ENCODE data around the gene DPH2. TPM values are rescaled to one million over a fixed set of nuclear protein-coding genes. Genes with fewer than 3 reads are reported as not detected.

DPH2 gene
- polyA plus RNA-seq, 1 experiment: 35.3 TPM

DNA sequence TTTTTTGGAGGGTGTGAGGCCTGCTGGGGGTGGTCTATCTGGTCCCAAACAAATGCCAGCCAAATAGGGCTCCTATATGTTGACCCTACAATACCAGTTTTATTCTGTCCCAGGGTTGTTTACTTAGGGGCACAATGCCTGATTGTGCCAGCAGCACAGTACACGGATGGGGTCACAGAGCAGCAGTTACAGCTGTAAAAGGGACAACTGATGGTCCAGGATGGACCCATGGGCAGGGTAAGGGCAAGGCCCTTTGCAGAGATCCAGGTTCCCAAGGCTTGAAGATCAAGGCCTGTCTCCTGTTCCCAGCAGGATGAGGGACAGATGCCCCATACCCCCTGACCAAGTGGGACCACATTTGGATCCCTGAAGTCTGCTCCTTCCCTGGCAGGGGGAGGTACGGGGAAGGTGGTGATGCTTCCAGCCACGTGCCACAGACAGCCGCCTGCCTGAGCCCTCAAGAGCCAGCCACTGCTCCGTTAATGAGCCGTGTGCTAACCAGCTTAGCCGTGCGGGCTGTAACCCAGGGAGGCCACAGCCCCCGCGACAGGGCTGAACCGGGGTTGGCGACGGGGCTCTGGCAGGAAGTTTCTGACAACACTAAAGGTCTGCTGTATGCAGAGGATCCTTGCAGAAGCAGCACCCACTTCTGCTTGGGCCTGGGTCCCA lies 43.3 kb downstream of the DPH2 start:
- ChIA-PET CTCF (interaction anchor here (2.2 to 4.4 kb wide), 2 partner anchors 35 kb away, joined by 8 to 17 read pairs; no protein-coding TSS in a partner anchor), POLR2A (no interaction called here)
- no peak overlapping the region for H3K4me3 ChIP-seq (ENCODE audit: low read depth, low read length)
- H3K36me3 ChIP-seq (ENCODE audit: control insufficient read depth, insufficient read depth, low read length): peaks cover 17% of the 10 kb centered on the region
- no peak for DNase-seq (ENCODE audit: low read depth)
- no peak for TF ChIP-seq CTCF (IDR thresholded peaks at IDR 0.05; ENCODE audit: insufficient read depth, low read depth, low read length)
- no peaks in the 10 kb centered on the region for H3K27me3 ChIP-seq (ENCODE audit: control insufficient read depth, insufficient read depth, low read length)

DNA sequence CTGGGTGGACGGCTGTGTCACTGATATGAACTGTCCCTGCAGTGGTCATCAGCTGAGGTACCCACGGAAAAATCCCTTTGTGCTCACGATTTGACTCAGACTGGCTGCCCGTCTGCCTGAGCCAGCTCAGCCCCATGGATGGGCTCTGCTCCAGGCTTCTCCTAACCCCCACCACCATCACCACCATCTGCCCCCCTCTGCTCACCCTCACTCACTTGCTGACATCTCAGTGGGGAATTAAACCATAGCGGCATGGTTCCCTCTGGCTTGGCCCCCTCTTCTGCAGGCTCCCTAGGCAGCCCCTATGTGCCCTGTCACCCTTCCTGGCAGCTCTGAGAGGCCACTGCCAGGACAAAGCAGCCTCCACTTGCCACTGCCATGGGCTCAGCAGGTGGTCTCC lies 44.1 kb downstream of the DPH2 start:
- peaks cover 15% of the 10 kb centered on the region for H3K36me3 ChIP-seq (ENCODE audit: control insufficient read depth, insufficient read depth, low read length)
- TF ChIP-seq CTCF (IDR thresholded peaks at IDR 0.05; ENCODE audit: insufficient read depth, low read depth, low read length): no peak
- H3K27me3 ChIP-seq (ENCODE audit: control insufficient read depth, insufficient read depth, low read length): no peaks in the 10 kb centered on the region
- no peak for DNase-seq (ENCODE audit: low read depth)
- CTCF ChIA-PET: interaction anchor here (0.6 to 2.2 kb wide), 6 partner anchors 8 to 255 kb away, joined by 3 to 17 read pairs (median 6); no protein-coding TSS in a partner anchor
- POLR2A ChIA-PET: no interaction called here
- H3K4me3 ChIP-seq (ENCODE audit: low read depth, low read length): no peak overlapping the region

- H3K4me3 ChIP-seq (ENCODE audit: low read depth, low read length): no peak overlapping the region
- H3K36me3 ChIP-seq (ENCODE audit: control insufficient read depth, insufficient read depth, low read length): peaks cover 16% of the 10 kb centered on the region
- ChIA-PET CTCF (interaction anchor here (0.8 to 2.2 kb wide), 7 partner anchors 9 to 203 kb away, joined by 3 to 17 read pairs (median 5); no protein-coding TSS in a partner anchor), POLR2A (no interaction called here)
- H3K27me3 ChIP-seq (ENCODE audit: control insufficient read depth, insufficient read depth, low read length): no peaks in the 10 kb centered on the region
- no peak for TF ChIP-seq CTCF (IDR thresholded peaks at IDR 0.05; ENCODE audit: insufficient read depth, low read depth, low read length)
- no peak for DNase-seq (ENCODE audit: low read depth)
Observed at GRCh38 chr1:44014365-44015104, 44.7 kb downstream of the DPH2 start.

DNA sequence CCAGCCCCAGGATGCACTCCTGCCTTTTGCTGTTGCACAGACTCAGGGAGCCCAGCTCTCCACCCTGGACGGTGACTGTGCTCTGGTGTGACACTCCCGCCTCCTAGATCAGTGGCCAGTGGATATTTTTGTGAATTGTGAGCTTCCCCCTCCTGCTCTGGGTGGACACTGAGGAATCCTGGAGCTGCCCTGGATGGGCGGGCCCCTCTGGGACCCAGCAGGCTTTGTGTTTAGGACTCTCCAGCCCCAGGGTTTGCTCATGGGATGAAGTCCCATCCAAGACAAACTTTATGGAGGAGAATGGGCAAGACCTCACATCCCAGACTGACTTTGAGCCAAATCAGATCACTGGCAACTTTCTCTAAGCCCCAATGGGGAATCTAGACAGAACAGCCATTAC lies 45.4 kb downstream of the DPH2 start:
- H3K27me3 ChIP-seq (ENCODE audit: control insufficient read depth, insufficient read depth, low read length): no peaks in the 10 kb centered on the region
- H3K36me3 ChIP-seq (ENCODE audit: control insufficient read depth, insufficient read depth, low read length): peaks cover 17% of the 10 kb centered on the region
- ChIA-PET POLR2A (no interaction called here), CTCF (interaction anchor here (1.1 to 2.2 kb wide), 5 partner anchors 10 to 202 kb away, joined by 4 to 17 read pairs (median 6); no protein-coding TSS in a partner anchor)
- H3K4me3 ChIP-seq (ENCODE audit: low read depth, low read length): no peak overlapping the region
- TF ChIP-seq CTCF (IDR thresholded peaks at IDR 0.05; ENCODE audit: insufficient read depth, low read depth, low read length): no peak
- no peak for DNase-seq (ENCODE audit: low read depth)
